GM15510 (cell line): ENCODE results near the gene TRNAU1AP.

Experiments used
- POLR2A ChIP-seq: IDR thresholded peaks from 3 replicates; pipeline ENCODE4 v1.6.1; 2011; ENCODE audit warnings: borderline replicate concordance; ENCODE audit not compliant: insufficient read length; ENCODE audit errors: extremely low read depth

TRNAU1AP gene

GRCh38 chr1:28551381-28551780 is 1.5 kb upstream of the TRNAU1AP start:
- no peak for TF ChIP-seq POLR2A

- no peak for TF ChIP-seq POLR2A
Measured at GRCh38 chr1:28560886-28561285, 8.0 kb downstream of the TRNAU1AP start.

GRCh38 chr1:28564310-28564709 is 11.4 kb downstream of the TRNAU1AP start:
- TF ChIP-seq POLR2A: no peak

GRCh38 chr1:28565040-28565439 is 12.2 kb downstream of the TRNAU1AP start:
- TF ChIP-seq POLR2A: no peak

GRCh38 chr1:28565726-28566125 is 12.8 kb downstream of the TRNAU1AP start:
- TF ChIP-seq POLR2A: no peak

GRCh38 chr1:28566931-28567330 is 14.0 kb downstream of the TRNAU1AP start:
- no peak for TF ChIP-seq POLR2A

GRCh38 chr1:28571911-28572310 is 19.0 kb downstream of the TRNAU1AP start:
- TF ChIP-seq POLR2A: no peak

- TF ChIP-seq POLR2A: no peak
Measured at GRCh38 chr1:28573564-28573963, 20.7 kb downstream of the TRNAU1AP start.

GRCh38 chr1:28577052-28577678 is 24.3 kb downstream of the TRNAU1AP start:
- peak; percentile 23 for TF ChIP-seq POLR2A

- no peak for TF ChIP-seq POLR2A
Measured at GRCh38 chr1:28577738-28578536, 25.1 kb downstream of the TRNAU1AP start.

GRCh38 chr1:28578696-28579218 is 25.9 kb downstream of the TRNAU1AP start:
- no peak for TF ChIP-seq POLR2A

GRCh38 chr1:28579401-28579800 is 26.5 kb downstream of the TRNAU1AP start:
- TF ChIP-seq POLR2A: no peak

- peak; percentile 5 for TF ChIP-seq POLR2A
Measured at GRCh38 chr1:28580722-28581530, 28.0 kb downstream of the TRNAU1AP start.

- peak; percentile 100 for TF ChIP-seq POLR2A
Measured at GRCh38 chr1:28581531-28582247, 28.8 kb downstream of the TRNAU1AP start.
